Effector CD8-positive, alpha-beta T cell (primary cell): Measurements from ENCODE around the gene SLC35F3.
"Not testable (repeated sequence)": the region's sequence is repeated elsewhere in the genome, so short reads cannot be mapped to it uniquely, and the experiment has no call there.

Source experiments
- DNase-seq: peaks from one replicate; lab custom pipeline; 2025; lab: John Stamatoyannopoulos, UW

SLC35F3 gene

DNA sequence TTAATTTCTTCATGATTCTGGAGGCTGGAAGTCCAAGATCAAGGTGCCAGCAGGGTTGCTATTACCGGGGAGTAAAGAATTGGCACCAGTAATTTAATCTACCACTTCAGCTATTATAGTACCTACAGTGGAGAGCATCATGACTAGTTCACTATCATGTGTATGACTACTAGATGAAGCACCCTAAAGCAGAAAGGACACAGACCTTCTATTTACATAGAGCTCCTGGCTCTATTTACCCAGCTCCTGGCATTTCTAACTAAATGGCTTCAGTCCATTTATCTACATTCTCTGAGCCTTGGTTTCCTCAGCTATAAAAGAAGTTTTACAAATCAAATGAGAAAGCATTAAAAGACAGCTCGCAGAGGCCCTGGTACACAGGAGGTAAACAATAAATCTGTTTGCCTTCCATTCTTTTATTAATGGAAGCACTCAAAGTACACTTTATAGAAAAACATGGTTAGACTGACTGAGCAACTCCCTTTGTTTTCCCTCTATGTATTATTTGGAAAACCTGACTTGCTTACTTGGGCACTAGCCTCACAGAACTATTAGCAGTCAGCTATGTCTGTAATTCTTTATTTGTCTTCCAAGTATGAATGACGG lies 203.0 kb downstream of the SLC35F3 start:
- no peak for DNase-seq

- DNase-seq = no peak
Measured at GRCh38 chr1:234108921-234109320, 204.4 kb downstream of the SLC35F3 start.

DNA sequence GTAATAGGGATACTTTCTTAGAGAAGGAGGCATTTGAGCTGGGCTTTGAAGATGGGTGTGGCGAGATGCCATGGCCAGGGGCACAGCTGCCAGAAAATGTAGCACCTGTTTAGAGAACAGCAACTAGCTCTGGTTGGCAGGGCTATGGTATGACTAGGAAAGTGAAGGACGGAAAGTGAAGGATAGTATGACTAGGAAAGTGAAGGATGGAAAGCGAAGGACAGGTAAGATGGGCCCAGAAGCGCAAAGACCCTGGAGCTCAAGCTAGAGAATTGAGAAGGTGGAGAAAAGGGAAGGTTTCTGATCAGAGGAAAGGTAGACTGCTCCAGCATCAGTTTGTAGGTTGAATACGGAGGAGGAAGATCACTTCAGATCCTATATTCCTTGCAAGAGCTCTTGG lies 205.4 kb downstream of the SLC35F3 start:
- no peak for DNase-seq

DNA sequence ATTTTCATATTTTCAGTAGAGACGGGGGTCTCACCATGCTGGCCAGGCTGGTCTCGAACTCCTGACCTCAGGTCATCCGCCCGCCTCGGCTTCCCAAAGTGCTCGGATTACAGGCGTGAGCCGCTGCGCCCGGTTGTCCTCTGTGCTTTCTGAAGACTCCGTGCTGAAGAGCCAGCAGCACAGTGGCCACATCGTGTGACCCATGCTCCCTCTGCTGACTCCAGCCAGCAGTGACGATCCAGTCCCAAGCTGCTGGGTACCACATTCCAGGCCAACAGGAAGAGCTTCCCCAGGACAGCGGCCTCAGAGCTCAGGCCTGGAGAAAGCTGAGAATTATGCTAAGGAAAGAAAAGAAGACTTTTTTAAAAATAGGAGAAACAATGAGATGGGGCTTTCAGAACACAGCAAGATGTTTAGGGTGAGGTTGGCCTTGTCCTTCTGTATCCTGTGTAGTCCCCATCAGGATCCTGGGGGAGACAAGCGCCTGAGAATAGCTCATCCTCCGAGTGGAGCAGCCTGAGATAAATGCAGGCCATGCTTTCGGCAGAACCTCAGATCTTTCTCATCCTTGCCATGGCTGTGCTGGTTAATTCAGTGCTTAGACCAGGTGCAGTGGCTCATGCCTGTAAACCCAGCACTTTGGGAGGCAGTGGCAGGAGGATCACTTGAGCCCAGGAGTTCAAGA lies 207.1 kb downstream of the SLC35F3 start:
- no peak for DNase-seq

DNA sequence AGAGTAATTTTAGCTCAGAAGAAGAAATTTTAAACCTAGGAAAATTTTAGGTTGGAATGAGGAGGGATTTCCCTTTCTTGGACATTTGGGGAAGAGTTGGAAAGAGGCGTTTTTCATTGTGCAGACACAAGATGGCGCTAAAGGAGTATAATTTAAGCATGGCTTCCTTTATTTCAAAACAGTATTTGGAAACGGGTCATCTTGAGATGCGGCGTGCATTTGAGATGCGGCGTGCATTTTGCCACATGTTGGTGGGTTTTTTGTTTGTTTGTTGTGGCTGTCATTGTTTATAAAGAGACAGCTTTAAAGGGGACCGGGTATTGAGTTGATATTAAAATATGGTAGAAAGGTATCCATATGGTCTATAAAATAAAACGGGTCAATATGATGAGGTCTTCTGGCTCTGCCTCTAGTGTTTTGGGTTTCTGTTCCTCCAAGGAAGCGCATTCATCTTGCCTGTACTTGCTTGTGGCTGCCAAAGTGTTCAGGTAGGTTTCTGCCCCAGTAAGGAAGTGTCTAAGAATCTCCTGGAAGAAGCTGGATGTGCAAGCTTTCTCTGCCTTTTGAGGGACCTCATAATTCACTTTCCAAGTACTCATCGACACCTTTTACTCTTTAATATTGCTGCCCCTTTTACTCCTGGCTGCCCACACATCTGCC lies 210.3 kb downstream of the SLC35F3 start:
- no peak for DNase-seq

DNA sequence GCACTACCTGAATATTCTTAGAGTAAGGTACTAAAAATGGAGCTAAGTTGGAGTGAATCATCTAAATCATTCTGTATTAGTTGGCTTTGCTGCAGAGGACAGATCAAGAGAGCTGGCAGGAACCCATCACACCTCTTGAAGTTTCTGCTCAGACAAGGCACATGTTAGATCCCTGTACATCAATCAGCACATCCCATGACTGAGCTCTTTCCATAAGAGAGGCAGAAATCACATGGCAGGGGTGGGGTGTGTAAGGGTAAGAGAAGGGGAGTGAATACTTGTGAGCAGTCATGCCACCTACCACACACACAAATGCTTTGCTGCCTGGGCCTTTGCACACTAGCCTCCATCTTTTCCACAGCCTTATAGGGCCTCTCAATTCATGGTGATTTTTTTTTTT lies 214.4 kb downstream of the SLC35F3 start:
- no peak for DNase-seq

DNA sequence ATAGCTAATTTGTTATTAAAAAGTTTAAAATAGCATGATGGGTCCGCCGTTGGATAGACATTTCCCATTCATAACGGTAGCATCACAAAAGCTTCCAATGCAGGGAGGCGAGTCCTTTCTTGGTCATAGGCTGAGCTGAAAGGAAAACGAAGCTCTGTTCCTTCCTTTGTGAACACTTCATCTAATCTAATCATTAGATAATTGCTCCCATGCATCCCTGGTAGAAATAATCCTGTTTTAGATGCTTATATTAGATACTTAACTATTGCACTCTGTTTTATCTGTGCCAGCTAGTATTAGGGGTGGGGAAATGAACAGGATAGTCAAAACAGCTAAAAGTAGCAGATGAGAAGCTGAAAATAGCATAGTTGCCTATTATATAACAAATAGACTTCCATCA lies 215.0 kb downstream of the SLC35F3 start:
- DNase-seq = no peak

DNA sequence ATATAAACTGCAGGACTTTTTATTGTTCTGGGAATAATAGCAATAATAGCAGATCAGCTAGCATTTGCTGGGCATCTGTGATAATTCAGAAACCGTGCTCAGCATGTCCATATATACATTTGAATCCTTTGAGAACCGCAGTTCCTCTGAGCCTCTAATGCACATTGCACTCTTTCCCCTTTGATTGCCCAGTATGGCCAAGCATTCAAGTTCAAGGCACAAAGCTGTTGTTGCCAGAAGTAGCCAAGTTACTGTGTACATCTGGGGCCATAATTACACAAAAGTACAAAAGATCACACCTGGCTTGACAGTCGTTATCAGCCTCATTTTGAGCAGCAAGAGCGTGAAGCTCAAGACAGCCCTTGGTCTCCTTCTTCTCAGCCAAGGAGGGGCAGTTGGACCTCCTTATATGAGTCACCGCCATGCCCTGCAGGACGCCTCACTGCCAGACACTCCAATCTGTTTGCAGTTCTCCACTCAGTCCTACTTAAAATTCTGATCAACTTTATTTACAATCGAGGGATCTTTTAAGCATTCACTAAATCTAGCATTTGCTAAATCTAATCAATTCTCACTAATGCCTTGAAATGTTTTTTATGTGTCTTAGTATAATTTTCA lies 216.0 kb downstream of the SLC35F3 start:
- DNase-seq = no peak

- DNase-seq = not testable (repeated sequence)
Measured at GRCh38 chr1:234121659-234122058, 217.2 kb downstream of the SLC35F3 start.

DNA sequence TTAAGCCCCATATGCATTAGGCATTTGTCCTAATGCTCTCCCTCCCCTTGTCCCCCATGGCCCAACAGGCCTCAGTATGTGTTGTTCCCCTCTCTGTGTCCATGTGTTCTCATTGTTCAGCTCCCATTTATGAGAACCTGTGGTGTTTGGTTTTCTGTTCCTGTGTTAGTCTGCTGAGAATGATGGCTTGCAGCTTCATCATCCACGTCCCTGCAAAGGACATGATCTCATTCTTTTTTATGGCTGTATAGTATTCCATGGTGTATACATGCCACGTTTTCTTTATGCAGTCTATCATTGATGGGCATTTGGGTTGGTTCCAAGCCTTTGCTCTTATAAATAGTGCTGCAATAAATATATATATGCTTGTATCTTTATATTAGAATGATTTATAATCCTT lies 218.1 kb downstream of the SLC35F3 start:
- DNase-seq = not testable (repeated sequence)

- no peak for DNase-seq
Measured at GRCh38 chr1:234123867-234124266, 219.4 kb downstream of the SLC35F3 start.

DNA sequence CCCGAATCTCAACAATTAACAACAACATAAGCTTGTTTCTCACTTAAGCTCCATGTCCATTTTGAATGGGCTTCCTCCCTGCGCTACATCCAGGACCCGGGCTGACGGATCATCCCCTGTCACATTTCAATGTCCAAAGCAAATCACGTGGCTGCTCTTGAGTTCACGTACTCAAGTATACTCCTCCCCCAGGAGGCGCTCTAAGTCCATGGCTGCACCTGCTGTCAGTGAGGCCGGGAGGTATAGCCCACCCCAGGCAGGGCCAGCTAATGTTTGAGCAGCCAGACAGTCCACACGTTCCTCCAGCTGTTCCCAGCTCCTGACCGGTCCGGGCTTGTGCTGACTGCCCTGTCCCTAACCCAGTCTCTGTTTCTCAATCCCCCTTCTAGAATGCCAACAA lies 220.8 kb downstream of the SLC35F3 start:
- DNase-seq = no peak

- DNase-seq = no peak
Measured at GRCh38 chr1:234125714-234126113, 221.2 kb downstream of the SLC35F3 start.

GRCh38 chr1:234127026-234127671 lies 222.7 kb downstream of the SLC35F3 start:
- DNase-seq = no peak

GRCh38 chr1:234132795-234133194 lies 228.3 kb downstream of the SLC35F3 start:
- DNase-seq = no peak

- DNase-seq = no peak
Measured at GRCh38 chr1:234134878-234135277, 230.4 kb downstream of the SLC35F3 start.

GRCh38 chr1:234135501-234135900 lies 231.0 kb downstream of the SLC35F3 start:
- no peak for DNase-seq

- DNase-seq = no peak
Measured at GRCh38 chr1:234136073-234136472, 231.6 kb downstream of the SLC35F3 start.

- no peak for DNase-seq
Measured at GRCh38 chr1:234139966-234140365, 235.5 kb downstream of the SLC35F3 start.

DNA sequence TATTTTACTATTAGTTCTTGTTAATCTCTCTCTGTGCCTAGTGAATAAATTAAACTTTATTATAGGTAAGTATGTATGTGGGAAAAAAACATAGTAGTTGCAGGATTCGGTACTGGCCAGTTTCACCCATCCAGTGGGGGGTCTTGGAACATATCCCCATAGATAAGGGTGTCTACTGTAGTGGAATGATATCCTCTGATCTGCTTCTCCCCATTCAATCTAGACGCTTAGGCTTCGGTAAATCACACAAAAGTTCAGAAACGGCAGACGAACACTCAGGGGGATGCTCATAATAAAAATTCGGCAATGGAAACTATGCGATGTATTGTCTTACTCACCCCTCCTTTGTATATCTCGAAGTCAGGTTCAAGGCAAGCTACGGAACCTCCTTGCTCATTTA lies 235.9 kb downstream of the SLC35F3 start:
- no peak for DNase-seq

DNA sequence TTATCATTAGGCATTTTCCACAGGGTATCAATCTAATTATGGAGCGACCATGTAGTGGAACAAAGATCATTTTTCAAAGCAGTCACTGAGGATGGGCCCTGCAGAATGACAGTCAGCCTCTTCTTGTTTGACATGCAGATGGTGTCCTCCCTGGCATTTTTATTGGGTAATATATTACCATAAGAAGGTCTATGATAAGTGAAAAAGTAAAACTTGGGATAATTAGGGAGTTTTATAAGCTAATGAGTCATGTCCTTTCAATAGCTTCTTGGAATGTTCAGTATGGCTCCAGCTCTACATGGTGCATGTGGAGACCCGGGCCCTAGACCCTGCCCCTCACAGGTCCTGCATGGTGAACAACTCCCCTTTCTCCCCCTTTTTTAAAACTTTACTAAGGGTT lies 236.5 kb downstream of the SLC35F3 start:
- DNase-seq = no peak

DNA sequence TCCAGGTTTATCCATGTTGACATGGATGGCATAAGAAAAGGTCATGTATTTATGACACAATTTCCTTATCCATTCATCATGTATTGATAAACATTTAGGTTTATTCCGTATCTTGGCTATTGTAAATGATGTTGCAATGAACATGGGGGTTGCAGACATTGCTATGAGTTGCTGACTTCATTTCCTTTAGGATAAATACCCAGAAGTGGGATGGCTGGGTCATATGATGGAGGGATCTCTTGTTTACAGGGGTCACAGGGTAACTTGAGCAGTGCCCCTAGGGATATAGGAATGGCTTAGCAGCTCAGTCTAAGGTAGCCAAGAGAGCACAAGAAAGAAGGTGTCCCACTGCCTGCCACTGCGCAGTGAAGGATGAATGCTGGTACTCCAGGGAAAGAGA lies 239.2 kb downstream of the SLC35F3 start:
- DNase-seq = no peak
